Neuronal stem cell (in vitro differentiated cells): Measurements from ENCODE around the gene MRPL52.
A peak's percentile ranks its signal among the peaks of the same experiment; 100 is the strongest.
"Not testable (repeated sequence)": the region's sequence is repeated elsewhere in the genome, so short reads cannot be mapped to it uniquely, and the experiment has no call there.

Experiments
- DNase-seq: peaks from one replicate; pipeline ENCODE4 v3.0.0-alpha.2; 2013; ENCODE audit warnings: low spot score
- H2AFZ ChIP-seq: one replicate; pipeline ENCODE4 v1.6.1; 2013; ENCODE audit warnings: mild to moderate bottlenecking, low read length, inconsistent platforms
- H2AK5ac ChIP-seq: 2 replicates; pipeline ENCODE4 v1.6.1; 2013; ENCODE audit warnings: low read depth, mild to moderate bottlenecking, inconsistent platforms, low read length, moderate library complexity, mixed read lengths
- H2BK120ac ChIP-seq: 2 replicates; pipeline ENCODE4 v1.6.1; 2013; ENCODE audit warnings: low read depth, mild to moderate bottlenecking, inconsistent platforms, low read length, moderate library complexity, mixed read lengths
- H2BK12ac ChIP-seq: one replicate; pipeline ENCODE4 v1.6.1; 2013; ENCODE audit warnings: low read length, inconsistent platforms
- H2BK15ac ChIP-seq: 2 replicates; pipeline ENCODE4 v1.6.1; 2013; ENCODE audit warnings: mild to moderate bottlenecking, low read length, inconsistent platforms, mixed read lengths
- H2BK5ac ChIP-seq: one replicate; pipeline ENCODE4 v1.6.1; 2013; ENCODE audit warnings: inconsistent platforms, mild to moderate bottlenecking, low read length, moderate library complexity
- H3K14ac ChIP-seq: one replicate; pipeline ENCODE4 v1.6.1; 2013; ENCODE audit warnings: low read length, inconsistent platforms
- H3K18ac ChIP-seq: 2 replicates; pipeline ENCODE4 v1.6.1; 2013; ENCODE audit warnings: low read length, inconsistent platforms
- H3K23ac ChIP-seq: 2 replicates; pipeline ENCODE4 v1.6.1; 2013; ENCODE audit warnings: low read depth, mild to moderate bottlenecking, mixed read lengths, low read length, inconsistent platforms; ENCODE audit not compliant: poor library complexity
- H3K27ac ChIP-seq: replicated peaks from 3 replicates; pipeline ENCODE4 v1.5.1; 2013; ENCODE audit warnings: low read length, inconsistent platforms
- H3K27me3 ChIP-seq, 3 experiments: 2 replicates each; pipeline ENCODE4 v1.6.1; 2013; ENCODE audit warnings: low read length in 3 of 3, mild to moderate bottlenecking in 2 of 3, inconsistent platforms in 1 of 3, low read depth in 1 of 3, mixed read lengths in 1 of 3, moderate library complexity in 1 of 3; ENCODE audit not compliant: control insufficient read depth in 3 of 3, insufficient read depth in 3 of 3
- H3K36me3 ChIP-seq, 2 donors: replicated peaks in 1 of 2; 2 replicates each; pipeline ENCODE4 v1.6.1; 2013; ENCODE audit warnings: low read length in 2 of 2; ENCODE audit not compliant: control insufficient read depth in 2 of 2, insufficient read depth in 2 of 2
- H3K4ac ChIP-seq: 2 replicates; pipeline ENCODE4 v1.6.1; 2013; ENCODE audit warnings: inconsistent platforms, mild to moderate bottlenecking, low read length, moderate library complexity
- H3K4me1 ChIP-seq, 2 donors: 1 replicate in 1 of 2; 2 replicates in 1 of 2; pipeline ENCODE4 v1.6.1; 2013; ENCODE audit warnings: low read length in 2 of 2, low read depth in 1 of 2; ENCODE audit not compliant: control insufficient read depth in 2 of 2, insufficient read depth in 1 of 2
- H3K4me2 ChIP-seq: one replicate; pipeline ENCODE4 v1.6.1; 2013; ENCODE audit warnings: mild to moderate bottlenecking, low read length, inconsistent platforms; ENCODE audit not compliant: insufficient read depth, poor library complexity, severe bottlenecking
- H3K4me3 ChIP-seq, 2 donors: 2 replicates each; pipeline ENCODE4 v1.5.1; 2013; ENCODE audit warnings: low read length in 2 of 2, mild to moderate bottlenecking in 2 of 2, inconsistent platforms in 1 of 2, moderate library complexity in 1 of 2
- H3K79me1 ChIP-seq: one replicate; pipeline ENCODE4 v1.6.1; 2013; ENCODE audit warnings: low read depth, mild to moderate bottlenecking, inconsistent platforms, low read length, moderate library complexity
- H3K9ac ChIP-seq: one replicate; pipeline ENCODE4 v1.6.1; 2013; ENCODE audit warnings: mild to moderate bottlenecking, low read depth, low read length, inconsistent platforms; ENCODE audit not compliant: poor library complexity
- H3K9me3 ChIP-seq, 2 donors: replicated peaks in 1 of 2; 2 replicates each; pipeline versions ENCODE3 to v1.6.1; 2013; ENCODE audit warnings: low read length in 2 of 2, mild to moderate bottlenecking in 2 of 2, inconsistent platforms in 1 of 2, low read depth in 1 of 2, mixed read lengths in 1 of 2, moderate library complexity in 1 of 2; ENCODE audit not compliant: control insufficient read depth in 2 of 2, insufficient read depth in 1 of 2
- H4K8ac ChIP-seq: one replicate; pipeline ENCODE4 v1.6.1; 2013; ENCODE audit warnings: low read depth, mild to moderate bottlenecking, inconsistent platforms, low read length, moderate library complexity
- H4K91ac ChIP-seq: one replicate; pipeline ENCODE4 v1.6.1; 2013; ENCODE audit warnings: low read length, low read depth, mild to moderate bottlenecking, inconsistent platforms; ENCODE audit not compliant: poor library complexity
- WGBS, 2 donors: extraction: QIAGEN DNeasy Blood & Tissue Kit; methylation state at CpG; one replicate each; pipeline ENCODE4 v1.1.7; 2013; ENCODE audit warnings: missing lambda C conversion rate in 2 of 2, mixed read lengths in 1 of 2; ENCODE audit not compliant: insufficient read length in 2 of 2, insufficient replicate concordance in 1 of 2; ENCODE audit errors: extremely low coverage in 2 of 2; 5-methylcytosine and 5-hydroxymethylcytosine counted together

Gene MRPL52

DNA sequence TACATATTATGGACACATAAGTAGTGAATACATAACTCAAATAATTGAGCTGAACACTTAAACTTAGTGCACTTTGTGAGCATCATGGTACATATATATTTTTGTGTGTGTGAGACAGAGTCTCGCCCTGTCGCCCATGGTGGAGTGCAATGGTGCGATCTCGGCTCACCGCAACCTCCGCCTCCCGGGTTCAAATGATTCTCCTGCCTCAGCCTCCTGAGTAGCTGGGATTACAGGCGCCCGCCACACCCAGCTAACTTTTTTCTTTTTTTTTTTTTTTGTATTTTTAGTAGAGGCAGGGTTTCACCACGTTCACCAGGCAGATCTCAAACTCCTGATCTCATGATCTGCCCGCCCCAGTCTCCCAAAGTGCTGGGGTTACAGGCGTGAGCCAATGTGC, 22.5 kb downstream of the MRPL52 start:
- H4K8ac ChIP-seq, H4K91ac ChIP-seq, H3K14ac ChIP-seq, H2BK12ac ChIP-seq, H3K79me1 ChIP-seq, H2BK15ac ChIP-seq, H3K27ac ChIP-seq, H3K4ac ChIP-seq, H2BK5ac ChIP-seq, H3K36me3 ChIP-seq, H3K4me3 ChIP-seq, H3K18ac ChIP-seq, H2BK120ac ChIP-seq, DNase-seq, H3K27me3 ChIP-seq, H3K9ac ChIP-seq, H3K23ac ChIP-seq, H2AFZ ChIP-seq, H2AK5ac ChIP-seq, H3K4me2 ChIP-seq, H3K9me3 ChIP-seq: not testable (repeated sequence)
- H3K4me1 ChIP-seq, result peaks cover 15 to 16% of the 10 kb centered on the region in 2 donors
- whole genome bisulfite sequencing, 2 donors, result no CpG with 5 or more reads among the region's 12 CpGs

DNA sequence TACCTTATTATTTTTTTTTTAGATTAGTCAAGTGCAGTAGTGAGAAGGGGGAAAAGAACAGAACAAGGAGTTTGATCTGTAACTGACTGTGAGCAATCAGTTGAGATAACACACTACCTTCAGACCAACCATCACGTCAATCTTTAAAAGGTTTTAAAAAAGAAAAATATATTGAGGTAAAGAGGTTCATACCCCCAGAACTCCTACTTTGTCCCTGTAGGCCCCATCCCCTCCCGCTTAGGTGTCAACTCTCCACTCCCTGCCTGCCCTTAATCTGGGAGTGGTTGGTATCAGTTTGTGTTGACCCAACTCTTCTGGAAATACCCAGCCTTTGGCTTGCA, 22.9 kb downstream of the MRPL52 start:
- H3K14ac ChIP-seq, result no peak overlapping the region
- H2BK120ac ChIP-seq, result no peak overlapping the region
- no peak overlapping the region for H3K23ac ChIP-seq
- H2AFZ ChIP-seq, result peak overlapping the region; percentile 96
- H3K18ac ChIP-seq, result no peak overlapping the region
- H3K79me1 ChIP-seq, result no peaks in the 10 kb centered on the region
- H3K4me3 ChIP-seq, result no peak overlapping the region
- no peak overlapping the region for H4K91ac ChIP-seq
- no peak overlapping the region for H4K8ac ChIP-seq
- no peak overlapping the region for H3K4me2 ChIP-seq
- H2BK12ac ChIP-seq, result no peak overlapping the region
- H3K9ac ChIP-seq, result no peak overlapping the region
- no peaks in the 10 kb centered on the region for H3K27me3 ChIP-seq
- no peak for DNase-seq
- H2BK5ac ChIP-seq, result no peak overlapping the region
- no peak overlapping the region for H2AK5ac ChIP-seq
- no peak overlapping the region for H2BK15ac ChIP-seq
- H3K4me1 ChIP-seq, result peaks cover 14 to 15% of the 10 kb centered on the region in 2 donors
- no CpG with 5 or more reads among the region's 2 CpGs for WGBS, 2 donors
- no peak overlapping the region for H3K4ac ChIP-seq
- H3K9me3 ChIP-seq, result peaks cover 0 to 4% of the 10 kb centered on the region in 2 donors
- H3K36me3 ChIP-seq, result peaks cover 0 to 2% of the 10 kb centered on the region in 2 donors
- no peak overlapping the region for H3K27ac ChIP-seq

DNA sequence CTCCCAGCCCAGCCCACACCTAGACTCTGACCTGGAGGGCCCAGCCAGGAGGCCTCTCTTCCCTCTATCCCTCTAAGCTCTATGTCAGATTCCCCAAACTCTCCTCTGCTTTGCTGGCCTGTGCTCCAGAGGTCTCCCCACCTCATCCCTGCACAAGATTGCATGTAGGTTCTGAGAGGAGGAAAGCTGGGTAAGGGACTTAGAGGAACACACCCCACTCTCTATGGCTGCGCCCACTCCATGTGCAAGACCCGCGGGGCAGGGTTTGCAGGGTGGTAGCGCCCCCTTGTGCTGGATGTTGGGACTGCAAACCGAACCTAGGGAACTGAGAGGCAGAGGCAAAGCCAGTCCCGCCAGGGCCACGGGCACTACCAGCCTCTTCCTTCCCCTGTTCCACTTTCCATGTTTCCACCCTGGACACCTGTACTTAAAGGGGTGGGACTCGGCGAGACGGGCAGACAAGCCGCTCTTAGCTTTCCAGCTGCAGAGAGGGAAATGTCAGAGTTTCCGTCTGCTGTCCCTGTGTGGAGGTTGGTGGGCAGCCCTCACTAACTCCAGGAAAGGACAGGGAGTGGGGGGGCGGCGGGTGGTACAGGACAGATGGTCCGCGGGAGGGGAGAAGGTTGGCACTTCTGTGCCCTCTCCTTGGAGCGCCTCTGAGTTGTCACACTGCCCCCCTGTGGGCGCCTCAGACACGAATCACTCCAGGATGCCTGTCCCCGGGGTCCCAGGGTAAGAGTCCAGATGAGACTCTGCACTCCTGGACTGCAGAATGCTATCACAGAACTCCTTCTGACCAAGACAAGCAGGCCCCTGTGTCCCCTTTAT, 23.5 kb downstream of the MRPL52 start:
- Histone ChIP-seq H3K9me3 (peaks cover 0 to 4% of the 10 kb centered on the region in 2 donors), H3K79me1 (no peaks in the 10 kb centered on the region), H3K9ac (peak overlapping the region; percentile 79), H3K14ac (no peak overlapping the region), H3K27ac (no peak overlapping the region), H2AFZ (peak overlapping the region; percentile 96), H3K23ac (no peak overlapping the region), H3K4me1 (peaks cover 9% of the 10 kb centered on the region in 2 donors), H3K18ac (peak overlapping the region; percentile 84), H3K4me2 (peak overlapping the region; percentile 85), H3K27me3 (no peaks in the 10 kb centered on the region), H3K36me3 (peaks cover 0 to 2% of the 10 kb centered on the region in 2 donors), H2BK120ac (no peak overlapping the region), H3K4ac (no peak overlapping the region), H2AK5ac (no peak overlapping the region), H4K91ac (no peak overlapping the region), H2BK5ac (no peak overlapping the region), H2BK12ac (no peak overlapping the region), H4K8ac (peak overlapping the region; percentile 44), H3K4me3 (peak overlapping the region; percentile 28 to 56), H2BK15ac (no peak overlapping the region)
- peak; percentile 84 for DNase-seq
- no CpG with 5 or more reads among the region's 20 CpGs for WGBS, 2 donors

DNA sequence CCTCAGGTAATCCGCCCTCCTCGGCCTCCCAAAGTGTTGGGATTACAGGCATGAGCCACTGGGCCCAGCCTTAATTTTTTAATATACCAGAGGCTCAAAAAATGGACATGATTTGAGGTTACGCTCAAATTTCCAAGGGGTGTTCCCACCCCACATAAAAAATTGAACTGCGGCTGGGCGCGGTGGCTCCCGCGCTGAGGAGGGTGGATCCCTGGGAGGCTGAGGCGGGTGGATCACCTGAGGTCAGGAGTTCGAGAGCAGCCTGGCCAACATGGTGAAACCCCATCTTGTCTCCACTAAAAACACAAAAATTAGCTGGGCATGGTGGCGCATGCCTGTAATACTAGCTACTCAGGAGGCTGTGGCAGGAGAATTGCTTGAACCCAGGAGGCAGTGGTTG, 24.6 kb downstream of the MRPL52 start:
- not testable (repeated sequence) for DNase-seq, H3K4me1 ChIP-seq, H3K18ac ChIP-seq, H2AFZ ChIP-seq, H3K4me3 ChIP-seq, H3K27me3 ChIP-seq, H4K8ac ChIP-seq, H3K23ac ChIP-seq, H2BK12ac ChIP-seq, H3K9me3 ChIP-seq, H3K9ac ChIP-seq, H3K4me2 ChIP-seq, H3K27ac ChIP-seq, H3K14ac ChIP-seq, H2BK120ac ChIP-seq, H3K79me1 ChIP-seq, H2AK5ac ChIP-seq, H4K91ac ChIP-seq, H2BK15ac ChIP-seq, H3K36me3 ChIP-seq, H3K4ac ChIP-seq, H2BK5ac ChIP-seq
- no CpG with 5 or more reads among the region's 11 CpGs for WGBS, 2 donors
